Transverse colon (tissue), 3 donors: ENCODE measurements around the gene GABRB1.

Experiments used
- CTCF ChIP-seq, 5 experiments: fragments of 200-600 bp in 3 of 5; fragments of 450-650 bp in 2 of 5; sonication (generic) in 3 of 5; IDR thresholded peaks; 1 replicate in 2 of 5; 2 replicates in 3 of 5; pipeline ENCODE4 v1.5.1; 2016 to 2017; ENCODE audit warnings: antibody characterized with exemption in 5 of 5, inconsistent platforms in 3 of 5, mild to moderate bottlenecking in 2 of 5, moderate library complexity in 1 of 5
- POLR2A ChIP-seq: fragments of 450-650 bp; IDR thresholded peaks from one replicate; pipeline ENCODE4 v1.6.1; 2016; ENCODE audit warnings: antibody characterized with exemption, mild to moderate bottlenecking, moderate library complexity

GRCh38 chr4:47061435-47061834 lies 30.1 kb downstream of the GABRB1 start:
- TF ChIP-seq POLR2A (no peak), CTCF (IDR thresholded peaks at IDR 0.05) (no peak)
